HEK293T (cell line): ENCODE results near the gene DPEP2.
"Not testable (repeated sequence)": the region's sequence is repeated elsewhere in the genome, so short reads cannot be mapped to it uniquely, and the experiment has no call there.

Experiments
- CTCF ChIA-PET: fragments of 350-600 bp; formaldehyde crosslinking; extraction: SDS; loops from one replicate; lab custom pipeline; 2021; ENCODE audit warnings: antibody characterized with exemption, inconsistent platforms; lab: Yijun Ruan, JAX
- POLR2A ChIA-PET: fragments of 350-600 bp; formaldehyde crosslinking; extraction: SDS; loops from one replicate; lab custom pipeline; 2020; ENCODE audit warnings: antibody characterized with exemption, inconsistent platforms; lab: Yijun Ruan, JAX
- DNase-seq: peaks from one replicate; pipeline ENCODE4 v3.0.0; 2012; ENCODE audit warnings: mixed read lengths; ENCODE audit errors: extremely low spot score
- ARNT ChIP-seq: fragments of 450-650 bp; IDR thresholded peaks from 2 replicates; pipeline ENCODE4 v1.6.1; 2017; ENCODE audit warnings: mild to moderate bottlenecking
- BHLHE40 ChIP-seq: fragments of 450-650 bp; IDR thresholded peaks from 2 replicates; pipeline ENCODE4 v1.6.1; 2016; ENCODE audit warnings: mild to moderate bottlenecking, moderate library complexity, borderline replicate concordance
- CTBP1 ChIP-seq: fragments of 450-650 bp; IDR thresholded peaks from 2 replicates; pipeline ENCODE4 v1.6.1; 2016; ENCODE audit warnings: borderline replicate concordance
- ELF4 ChIP-seq: fragments of 450-650 bp; IDR thresholded peaks from 2 replicates; pipeline ENCODE4 v1.6.1; 2017; ENCODE audit warnings: antibody characterized with exemption
- FOXA1 ChIP-seq: fragments of 450-650 bp; IDR thresholded peaks from 2 replicates; pipeline ENCODE4 v1.6.1; 2016; ENCODE audit warnings: mild to moderate bottlenecking
- FOXK2 ChIP-seq: fragments of 450-650 bp; IDR thresholded peaks from 2 replicates; pipeline ENCODE4 v1.6.1; 2016; ENCODE audit warnings: mild to moderate bottlenecking
- FOXM1 ChIP-seq: fragments of 450-650 bp; IDR thresholded peaks from 2 replicates; pipeline ENCODE4 v1.6.1; 2017; ENCODE audit warnings: mild to moderate bottlenecking, borderline replicate concordance
- HDGF ChIP-seq: fragments of 450-650 bp; IDR thresholded peaks from 2 replicates; pipeline ENCODE4 v1.6.1; 2017; ENCODE audit warnings: antibody characterized with exemption, borderline replicate concordance
- L3MBTL2 ChIP-seq: fragments of 450-650 bp; conservative IDR thresholded peaks from 2 replicates; pipeline ENCODE4 v1.6.1; 2016; ENCODE audit warnings: mild to moderate bottlenecking
- LEF1 ChIP-seq: fragments of 450-650 bp; IDR thresholded peaks from 2 replicates; pipeline ENCODE4 v1.6.1; 2017; ENCODE audit warnings: mild to moderate bottlenecking, borderline replicate concordance
- NFRKB ChIP-seq: fragments of 450-650 bp; IDR thresholded peaks from 2 replicates; pipeline ENCODE4 v1.6.1; 2016; ENCODE audit warnings: mild to moderate bottlenecking, moderate library complexity
- PKNOX1 ChIP-seq: fragments of 450-650 bp; IDR thresholded peaks from 2 replicates; pipeline ENCODE4 v1.6.1; 2016
- SP1 ChIP-seq: fragments of 450-650 bp; IDR thresholded peaks from 2 replicates; pipeline ENCODE4 v1.6.1; 2017
- SUZ12 ChIP-seq: fragments of 450-650 bp; IDR thresholded peaks from 2 replicates; pipeline ENCODE4 v1.6.1; 2016; ENCODE audit warnings: mild to moderate bottlenecking
- TARDBP ChIP-seq: fragments of 450-650 bp; IDR thresholded peaks from 2 replicates; pipeline ENCODE4 v1.6.1; 2016
- ZNF384 ChIP-seq: fragments of 450-650 bp; IDR thresholded peaks from 2 replicates; pipeline ENCODE4 v1.6.1; 2016

The DPEP2 gene

GRCh38 chr16:68037841-68038597 is 38.7 kb upstream of the DPEP2 start:
- no peak for TF ChIP-seq ELF4
- TF ChIP-seq ZNF384: no peak
- DNase-seq: no peak
- CTCF ChIA-PET: no interaction called here
- POLR2A ChIA-PET: interaction anchor here (0.7 kb wide), 1 partner anchor 91 kb away, joined by 4 read pairs; no protein-coding TSS in a partner anchor

- TF ChIP-seq ZNF384 (peak; percentile 62; the same call in 1 of the 2 replicates), LEF1 (no peak)
- POLR2A ChIA-PET: no interaction called here
- no peak for DNase-seq
- CTCF ChIA-PET: interaction anchor here (0.7 kb wide), 1 partner anchor 14 kb away, joined by 3 read pairs; no protein-coding TSS in a partner anchor
Measured at GRCh38 chr16:68035227-68035626, 35.9 kb upstream of the DPEP2 start.

- POLR2A ChIA-PET: interaction anchor here (2.5 kb wide), 1 partner anchor 10 kb away, joined by 9 read pairs; the partner anchor contains the start of genes DDX28 and DUS2
- CTCF ChIA-PET: interaction anchor here (1.1 kb wide), 1 partner anchor 65 kb away, joined by 3 read pairs; no protein-coding TSS in a partner anchor
- TF ChIP-seq ARNT (no peak), L3MBTL2 (no peak), SP1 (no peak), SUZ12 (no peak), BHLHE40 (no peak), FOXA1 (no peak), FOXM1 (no peak), ELF4 (no peak), ZNF384 (no peak), LEF1 (no peak), CTBP1 (no peak), NFRKB (no peak), PKNOX1 (no peak), TARDBP (no peak), FOXK2 (no peak), HDGF (no peak)
- no peak for DNase-seq
Measured at GRCh38 chr16:68033101-68033500, 33.8 kb upstream of the DPEP2 start.

GRCh38 chr16:68031951-68032350 is 32.7 kb upstream of the DPEP2 start:
- no peak for DNase-seq
- TF ChIP-seq FOXK2 (no peak), PKNOX1 (no peak)
- ChIA-PET CTCF (no interaction called here), POLR2A (no interaction called here)

GRCh38 chr16:68030108-68030507 is 30.8 kb upstream of the DPEP2 start:
- ChIA-PET POLR2A (interaction anchor here (0.8 to 1.4 kb wide), 2 partner anchors 28 to 56 kb away, joined by 3 to 4 read pairs; no protein-coding TSS in a partner anchor), CTCF (interaction anchor here (1.8 kb wide), 1 partner anchor 10 kb away, joined by 4 read pairs; no protein-coding TSS in a partner anchor)
- DNase-seq: not testable (repeated sequence)

- DNase-seq: no peak
- POLR2A ChIA-PET: no interaction called here
- CTCF ChIA-PET: interaction anchor here (1.8 kb wide), 1 partner anchor 12 kb away, joined by 4 read pairs; no protein-coding TSS in a partner anchor
- no peak for TF ChIP-seq TARDBP
- TF ChIP-seq BHLHE40: no peak
- no peak for TF ChIP-seq ZNF384
- no peak for TF ChIP-seq CTBP1
- TF ChIP-seq FOXK2: no peak
- TF ChIP-seq PKNOX1: no peak
- TF ChIP-seq SUZ12: no peak
- TF ChIP-seq FOXM1: no peak
- no peak for TF ChIP-seq HDGF
- TF ChIP-seq L3MBTL2: no peak
- TF ChIP-seq LEF1: no peak
- no peak for TF ChIP-seq SP1
- no peak for TF ChIP-seq ARNT
- no peak for TF ChIP-seq FOXA1
- no peak for TF ChIP-seq ELF4
- no peak for TF ChIP-seq NFRKB
Measured at GRCh38 chr16:68028996-68029395, 29.7 kb upstream of the DPEP2 start.
